Breast epithelium (tissue), 3 donors: Measurements from ENCODE around the gene SGSH.

Experiments used
- POLR2A ChIP-seq: fragments of 450-650 bp; IDR thresholded peaks from one replicate; pipeline ENCODE4 v1.6.1; 2016; ENCODE audit warnings: antibody characterized with exemption, mild to moderate bottlenecking, moderate library complexity
- POLR2AphosphoS5 ChIP-seq, 3 donors: sonication (generic); formaldehyde crosslinking; IDR thresholded peaks; one replicate each; pipeline ENCODE4 v1.6.1; 2017; ENCODE audit warnings: antibody characterized with exemption in 3 of 3
- TF ChIP-seq, protein P1 (sequence below), 3 donors: fragments of 450-650 bp; IDR thresholded peaks; one replicate each; pipeline ENCODE4 v1.5.1; 2016 to 2017; ENCODE audit warnings: antibody characterized with exemption in 3 of 3, mild to moderate bottlenecking in 3 of 3, moderate library complexity in 3 of 3

- TF ChIP-seq, protein P1, sequence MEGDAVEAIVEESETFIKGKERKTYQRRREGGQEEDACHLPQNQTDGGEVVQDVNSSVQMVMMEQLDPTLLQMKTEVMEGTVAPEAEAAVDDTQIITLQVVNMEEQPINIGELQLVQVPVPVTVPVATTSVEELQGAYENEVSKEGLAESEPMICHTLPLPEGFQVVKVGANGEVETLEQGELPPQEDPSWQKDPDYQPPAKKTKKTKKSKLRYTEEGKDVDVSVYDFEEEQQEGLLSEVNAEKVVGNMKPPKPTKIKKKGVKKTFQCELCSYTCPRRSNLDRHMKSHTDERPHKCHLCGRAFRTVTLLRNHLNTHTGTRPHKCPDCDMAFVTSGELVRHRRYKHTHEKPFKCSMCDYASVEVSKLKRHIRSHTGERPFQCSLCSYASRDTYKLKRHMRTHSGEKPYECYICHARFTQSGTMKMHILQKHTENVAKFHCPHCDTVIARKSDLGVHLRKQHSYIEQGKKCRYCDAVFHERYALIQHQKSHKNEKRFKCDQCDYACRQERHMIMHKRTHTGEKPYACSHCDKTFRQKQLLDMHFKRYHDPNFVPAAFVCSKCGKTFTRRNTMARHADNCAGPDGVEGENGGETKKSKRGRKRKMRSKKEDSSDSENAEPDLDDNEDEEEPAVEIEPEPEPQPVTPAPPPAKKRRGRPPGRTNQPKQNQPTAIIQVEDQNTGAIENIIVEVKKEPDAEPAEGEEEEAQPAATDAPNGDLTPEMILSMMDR (IDR thresholded peaks at IDR 0.05) = no peak
- peak; percentile 43 for TF ChIP-seq POLR2A
- peak; percentile 42 to 94 (median 49) for TF ChIP-seq POLR2AphosphoS5 (IDR thresholded peaks at IDR 0.05)
These were observed 50.2 kb downstream of the SGSH start, which contains the start of gene CARD14 for GRCh38 chr17:80169784-80170500.
